ENCODE data around the gene CRCP. TPM values are rescaled to one million over a fixed set of nuclear protein-coding genes. Genes with fewer than 3 reads are reported as not detected.

The CRCP gene
- total and polyA plus RNA-seq, 12 donors: 11.3 to 31.1 (median 22.5) TPM

GRCh38 chr7:66082083-66082482 is 32.6 kb upstream of the CRCP start:
- intact Hi-C loops (cut with DNase I): no loop called here
- DNase-seq (no peak), ATAC-seq (no peak)
- Histone ChIP-seq H3K9me3 (no peaks in the 10 kb centered on the region), H3K4me1 (peaks cover 0 to 13% (median under 1%) of the 10 kb centered on the region in 9 donors), H3K4me3 (no peak overlapping the region), H3K27me3 (no peaks in the 10 kb centered on the region), H3K36me3 (peaks cover 0 to 70% (median 0%) of the 10 kb centered on the region in 9 donors), H3K27ac (no peak overlapping the region)
- no peak for TF ChIP-seq CTCF (IDR thresholded peaks at IDR 0.05)
- 99% methylated on average over 6 of the region's 6 CpGs for WGBS, 2 donors

- no peaks in the 10 kb centered on the region for H3K27me3 ChIP-seq
- no peak overlapping the region for H3K27ac ChIP-seq
- no peaks in the 10 kb centered on the region for H3K9me3 ChIP-seq
- peaks cover 0 to 5% (median 0%) of the 10 kb centered on the region in 9 donors for H3K4me1 ChIP-seq
- no peak for TF ChIP-seq CTCF (IDR thresholded peaks at IDR 0.05)
- peaks cover 0 to 79% (median 0%) of the 10 kb centered on the region in 9 donors for H3K36me3 ChIP-seq
- no peak overlapping the region for H3K4me3 ChIP-seq
- ATAC-seq (no peak), DNase-seq (no peak)
- intact Hi-C loops (cut with DNase I): no loop called here
- 95 to 98% methylated on average over 16 of the region's 16 CpGs for WGBS, 2 donors
Observed at GRCh38 chr7:66082886-66083415, 31.7 kb upstream of the CRCP start.

GRCh38 chr7:66083677-66084076 is 31.0 kb upstream of the CRCP start:
- no peaks in the 10 kb centered on the region for H3K4me1 ChIP-seq
- intact Hi-C loops (cut with DNase I): no loop called here
- H3K36me3 ChIP-seq: peaks cover 0 to 86% (median 0%) of the 10 kb centered on the region in 9 donors
- H3K9me3 ChIP-seq: no peaks in the 10 kb centered on the region
- no peaks in the 10 kb centered on the region for H3K27me3 ChIP-seq
- no peak for ATAC-seq
- DNase-seq: no peak
- no peak for TF ChIP-seq CTCF (IDR thresholded peaks at IDR 0.05)
- no peak overlapping the region for H3K27ac ChIP-seq
- WGBS, 2 donors: 93 to 94% methylated on average over 2 of the region's 2 CpGs
- H3K4me3 ChIP-seq: no peak overlapping the region

- Histone ChIP-seq H3K36me3 (peaks cover 0 to 64% (median 0%) of the 10 kb centered on the region in 9 donors), H3K4me1 (no peaks in the 10 kb centered on the region), H3K27me3 (no peaks in the 10 kb centered on the region), H3K4me3 (no peak overlapping the region), H3K9me3 (no peaks in the 10 kb centered on the region), H3K27ac (no peak overlapping the region)
- ATAC-seq: no peak
- no peak for DNase-seq
- intact Hi-C loops (cut with DNase I): no loop called here
- WGBS, 2 donors: 82 to 86% methylated on average over 32 of the region's 32 CpGs
- no peak for TF ChIP-seq CTCF (IDR thresholded peaks at IDR 0.05)
Observed at GRCh38 chr7:66088861-66089838, 25.5 kb upstream of the CRCP start.

Data from heart right ventricle (tissue), 16 donors.